Activated CD8-positive, alpha-beta T cell treated with anti-CD3 and anti-CD28 coated beads for 36 hours (primary cell): Measurements from ENCODE around the gene C2CD4A. TPM values are rescaled to one million over a fixed set of nuclear protein-coding genes. Genes with fewer than 3 reads are reported as not detected.

ENCODE experiments used
- ATAC-seq: fragments of 200-7000 bp; cut with Tn5 transposase; one replicate; pipeline ENCODE4 v1.10.0; 2021; ENCODE audit warnings: mild to moderate bottlenecking, moderate library complexity
- CTCF ChIA-PET: fragments of 350-600 bp; sonication (Branson Sonifier 250); formaldehyde crosslinking; loops from one replicate; lab custom pipeline; 2021; ENCODE audit warnings: antibody characterized with exemption; lab: Charles Lee
- POLR2A ChIA-PET: fragments of 350-600 bp; sonication (Branson Sonifier 250); formaldehyde crosslinking; loops from one replicate; lab custom pipeline; 2021; ENCODE audit warnings: antibody characterized with exemption; lab: Charles Lee
- DNase-seq: peaks from one replicate; pipeline ENCODE4 v3.0.0-alpha.2; 2020
- H3K27ac Mint-ChIP-seq: one replicate; pipeline ENCODE4 v1.8.0; 2021; ENCODE audit warnings: mild to moderate bottlenecking, mixed read lengths
- H3K27me3 Mint-ChIP-seq: one replicate; pipeline ENCODE4 v1.8.0; 2021; ENCODE audit warnings: mixed read lengths
- H3K36me3 Mint-ChIP-seq: one replicate; pipeline ENCODE4 v1.8.0; 2021; ENCODE audit warnings: low read depth, mixed read lengths
- H3K4me1 Mint-ChIP-seq: one replicate; pipeline ENCODE4 v1.8.0; 2021; ENCODE audit warnings: low read depth, mixed read lengths
- H3K4me3 Mint-ChIP-seq: one replicate; pipeline ENCODE4 v1.8.0; 2021; ENCODE audit warnings: mild to moderate bottlenecking, moderate library complexity, mixed read lengths
- H3K9me3 Mint-ChIP-seq: one replicate; pipeline ENCODE4 v1.8.0; 2021; ENCODE audit warnings: mixed read lengths
- intact Hi-C: fragments of 100-400 bp; cut with micrococcal nuclease; formaldehyde crosslinking; loops from one replicate; pipeline ENCODE4 v1.10.0; 2022
- total RNA-seq, 2 experiments: library from RNA; stranded (reverse); gene quantifications; one replicate each; pipeline ENCODE4 v1.2.3, GENCODE V29; 2021
- TF ChIP-seq, protein P1 (sequence below): fragments of 200-600 bp; IDR thresholded peaks from one replicate; pipeline ENCODE4 v1.8.0; 2022; ENCODE audit warnings: antibody characterized with exemption, mild to moderate bottlenecking

Gene C2CD4A
- total RNA-seq, 2 experiments from 2014 or later = 0.67 to 1.0 TPM

DNA sequence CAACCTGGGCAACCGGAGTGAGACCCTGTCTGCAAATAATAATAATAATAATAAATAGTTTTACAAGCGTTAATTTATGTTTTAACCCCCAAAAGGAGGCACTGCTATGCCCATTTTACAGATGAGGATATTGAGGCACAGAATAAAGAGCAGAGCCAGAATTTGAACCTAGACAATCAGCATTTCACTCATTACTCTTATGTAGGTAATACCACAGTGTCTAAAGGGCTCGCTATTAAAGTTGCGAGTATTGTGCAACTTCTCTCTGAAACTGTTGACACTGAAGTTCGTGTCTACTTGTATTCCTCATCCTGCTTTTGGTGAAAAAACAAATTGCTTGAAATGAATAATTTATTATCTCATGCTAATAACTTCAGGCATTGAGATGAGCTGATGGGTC, 2.8 kb downstream of the C2CD4A start:
- H3K4me3 Mint-ChIP-seq = no peak overlapping the region
- ATAC-seq = no peak
- TF ChIP-seq, protein P1, sequence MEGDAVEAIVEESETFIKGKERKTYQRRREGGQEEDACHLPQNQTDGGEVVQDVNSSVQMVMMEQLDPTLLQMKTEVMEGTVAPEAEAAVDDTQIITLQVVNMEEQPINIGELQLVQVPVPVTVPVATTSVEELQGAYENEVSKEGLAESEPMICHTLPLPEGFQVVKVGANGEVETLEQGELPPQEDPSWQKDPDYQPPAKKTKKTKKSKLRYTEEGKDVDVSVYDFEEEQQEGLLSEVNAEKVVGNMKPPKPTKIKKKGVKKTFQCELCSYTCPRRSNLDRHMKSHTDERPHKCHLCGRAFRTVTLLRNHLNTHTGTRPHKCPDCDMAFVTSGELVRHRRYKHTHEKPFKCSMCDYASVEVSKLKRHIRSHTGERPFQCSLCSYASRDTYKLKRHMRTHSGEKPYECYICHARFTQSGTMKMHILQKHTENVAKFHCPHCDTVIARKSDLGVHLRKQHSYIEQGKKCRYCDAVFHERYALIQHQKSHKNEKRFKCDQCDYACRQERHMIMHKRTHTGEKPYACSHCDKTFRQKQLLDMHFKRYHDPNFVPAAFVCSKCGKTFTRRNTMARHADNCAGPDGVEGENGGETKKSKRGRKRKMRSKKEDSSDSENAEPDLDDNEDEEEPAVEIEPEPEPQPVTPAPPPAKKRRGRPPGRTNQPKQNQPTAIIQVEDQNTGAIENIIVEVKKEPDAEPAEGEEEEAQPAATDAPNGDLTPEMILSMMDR = no peak
- no peak for DNase-seq
- peaks cover 17% of the 10 kb centered on the region for H3K4me1 Mint-ChIP-seq
- intact Hi-C loops = no loop called here
- ChIA-PET POLR2A (no interaction called here), CTCF (interaction anchor here (1.2 to 2.4 kb wide), 2 partner anchors 8 to 9 kb away, joined by 3 to 10 read pairs; partner anchors contain the start of gene VPS13C)
- no peaks in the 10 kb centered on the region for H3K9me3 Mint-ChIP-seq
- no peaks in the 10 kb centered on the region for H3K36me3 Mint-ChIP-seq
- H3K27me3 Mint-ChIP-seq = peaks cover 27% of the 10 kb centered on the region
- no peak overlapping the region for H3K27ac Mint-ChIP-seq

DNA sequence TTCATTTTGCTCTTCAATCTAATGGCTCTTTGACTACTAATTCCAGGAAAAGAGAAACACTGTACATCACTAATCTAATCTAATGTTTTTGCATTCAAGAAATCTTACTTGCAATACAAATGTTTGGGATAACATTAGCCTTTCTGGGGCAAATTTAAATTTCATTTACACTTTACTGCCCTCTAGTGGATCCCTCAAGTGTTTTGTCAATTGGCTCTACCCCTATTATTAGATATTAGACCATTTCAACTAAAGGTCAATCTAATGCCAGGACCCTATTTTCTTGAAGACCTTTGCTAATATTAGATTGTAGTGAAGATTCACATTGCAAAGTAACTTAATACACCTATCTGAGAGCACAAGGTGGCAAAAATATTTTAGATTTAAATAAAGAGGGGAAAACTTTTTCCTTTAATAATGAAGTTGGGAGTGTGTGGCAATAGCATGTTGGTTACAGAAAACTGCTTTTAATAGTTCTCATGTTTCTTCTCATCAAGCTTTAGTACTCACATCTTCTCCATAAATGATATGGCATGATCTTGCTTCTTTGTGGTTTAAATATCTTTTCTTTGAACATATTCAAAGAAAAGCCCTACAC, 5.0 kb downstream of the C2CD4A start:
- intact Hi-C loops = loop anchor here (5.0 kb wide), 1 partner anchor 200 kb away; no protein-coding TSS in a partner anchor
- POLR2A ChIA-PET = no interaction called here
- CTCF ChIA-PET = interaction anchor here (0.7 to 2.9 kb wide), 15 partner anchors 8 to 235 kb away, joined by 3 to 14 read pairs (median 3); partner anchors contain the start of gene VPS13C
- peaks cover 10% of the 10 kb centered on the region for H3K4me1 Mint-ChIP-seq
- H3K27me3 Mint-ChIP-seq = peaks cover 19% of the 10 kb centered on the region
- H3K27ac Mint-ChIP-seq = no peak overlapping the region
- H3K36me3 Mint-ChIP-seq = no peaks in the 10 kb centered on the region
- ATAC-seq (no peak), DNase-seq (no peak)
- TF ChIP-seq, protein P1 = peak; percentile 89
- H3K4me3 Mint-ChIP-seq = no peak overlapping the region
- H3K9me3 Mint-ChIP-seq = no peaks in the 10 kb centered on the region

DNA sequence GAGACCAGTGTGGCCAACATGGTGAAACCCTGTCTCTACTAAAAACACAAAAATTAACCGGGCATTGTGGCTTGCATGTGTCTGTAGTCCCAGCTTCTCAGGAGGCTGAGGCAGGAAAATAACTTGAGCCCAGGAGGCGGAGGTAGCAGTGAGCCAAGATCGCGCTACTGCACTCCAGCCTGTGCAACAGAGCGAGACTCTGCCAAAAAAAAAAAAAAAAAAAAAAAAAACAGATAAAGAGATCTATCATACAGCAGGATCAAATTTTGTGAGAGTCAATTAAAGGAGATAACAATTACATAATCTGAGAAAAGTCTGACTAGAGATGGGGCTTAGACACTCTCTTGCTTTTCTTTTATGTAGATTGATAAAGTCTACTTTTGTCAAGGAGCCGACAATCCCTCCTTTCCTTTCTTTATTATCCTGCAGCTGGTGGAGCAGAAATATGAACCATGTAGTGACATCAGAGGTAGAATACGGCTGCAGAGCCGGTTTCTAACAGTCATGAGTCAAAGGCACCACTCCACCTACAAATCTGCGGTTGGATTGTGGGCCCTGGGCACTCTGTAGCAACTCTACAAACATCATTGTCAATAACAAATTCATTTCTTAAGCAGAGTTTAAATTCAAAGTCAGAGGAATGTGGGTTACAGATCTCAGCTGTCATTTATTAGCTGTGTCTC, 9.0 kb downstream of the C2CD4A start:
- no peaks in the 10 kb centered on the region for H3K36me3 Mint-ChIP-seq
- CTCF ChIA-PET = no interaction called here

DNA sequence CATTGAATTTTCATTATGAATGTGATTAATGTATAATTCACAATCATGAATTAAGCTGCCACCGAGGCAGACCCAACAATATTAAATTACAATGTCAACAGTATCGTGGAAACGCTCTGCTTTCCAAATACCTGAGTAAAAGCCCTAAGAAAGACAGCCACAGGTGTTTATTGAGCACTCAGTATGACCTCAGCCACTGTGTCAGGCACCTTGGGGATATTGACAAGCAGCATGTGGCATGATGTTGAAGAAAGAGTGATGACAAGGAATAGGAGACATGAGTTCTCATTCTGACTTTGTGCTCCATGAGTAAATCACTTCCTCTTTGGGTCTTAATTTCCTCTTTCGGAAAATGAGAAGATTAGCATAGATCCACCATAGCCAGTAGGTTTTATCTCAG, 12.8 kb downstream of the C2CD4A start:
- ChIA-PET CTCF (interaction anchor here (1.0 to 1.5 kb wide), 2 partner anchors 11 to 211 kb away, joined by 3 read pairs; no protein-coding TSS in a partner anchor), POLR2A (no interaction called here)
- TF ChIP-seq, protein P1 = no peak
- H3K4me3 Mint-ChIP-seq = no peak overlapping the region
- H3K27ac Mint-ChIP-seq = no peak overlapping the region
- peaks cover 5% of the 10 kb centered on the region for H3K9me3 Mint-ChIP-seq
- peaks cover 1% of the 10 kb centered on the region for H3K27me3 Mint-ChIP-seq
- DNase-seq = no peak
- intact Hi-C loops = no loop called here
- H3K36me3 Mint-ChIP-seq = no peaks in the 10 kb centered on the region
- no peaks in the 10 kb centered on the region for H3K4me1 Mint-ChIP-seq
- ATAC-seq = no peak

More for the DNA sequence above, 9.0 kb downstream of the C2CD4A start:
- ATAC-seq = no peak
- DNase-seq = no peak
- Mint-ChIP-seq H3K4me1 (no peaks in the 10 kb centered on the region), H3K4me3 (no peak overlapping the region), H3K27ac (no peak overlapping the region), H3K9me3 (no peaks in the 10 kb centered on the region), H3K27me3 (peaks cover 7% of the 10 kb centered on the region)
- intact Hi-C loops = no loop called here
- POLR2A ChIA-PET = no interaction called here
- TF ChIP-seq, protein P1 = no peak
